T-helper 17 cell (primary cell): ENCODE data around the gene ATP2B2. TPM values are rescaled to one million over a fixed set of nuclear protein-coding genes. Genes with fewer than 3 reads are reported as not detected.

Source experiments
- ATAC-seq: fragments of 150-1000 bp; cut with Tn5 transposase; 2 replicates; pipeline ENCODE4 v1.10.0; 2021; ENCODE audit warnings: mild to moderate bottlenecking, moderate library complexity
- DNase-seq, 3 donors: peaks; one replicate each; pipeline versions ENCODE4 v3.0.0 to v3.0.0-alpha.2; 2020 to 2021
- H3K9me3 ChIP-seq: one replicate; pipeline ENCODE4 v1.7.0; 2013; ENCODE audit warnings: low read length, mild to moderate bottlenecking; ENCODE audit not compliant: control insufficient read depth, poor library complexity, severe bottlenecking
- H3K27ac Mint-ChIP-seq: one replicate; pipeline ENCODE4 v1.8.0; 2022; ENCODE audit warnings: mild to moderate bottlenecking, moderate library complexity, mixed read lengths
- H3K27me3 Mint-ChIP-seq: one replicate; pipeline ENCODE4 v1.8.0; 2022; ENCODE audit warnings: mixed read lengths
- H3K36me3 Mint-ChIP-seq: one replicate; pipeline ENCODE4 v1.8.0; 2022; ENCODE audit warnings: low read depth, mixed read lengths
- H3K4me1 Mint-ChIP-seq: one replicate; pipeline ENCODE4 v1.8.0; 2022; ENCODE audit warnings: mild to moderate bottlenecking, mixed read lengths
- H3K4me3 Mint-ChIP-seq: one replicate; pipeline ENCODE4 v1.8.0; 2022; ENCODE audit warnings: mild to moderate bottlenecking, moderate library complexity, mixed read lengths
- total RNA-seq, 4 donors: library from RNA in 2 of 4; stranded (reverse) in 2 of 4; gene quantifications; one replicate each; pipeline ENCODE4 v1.2.3 and lab custom pipeline; 2022 to 2026

The ATP2B2 gene
- total RNA-seq, 2 donors from 2014 or later, result not detected

- peaks cover 8% of the 10 kb centered on the region for H3K4me1 Mint-ChIP-seq
- H3K36me3 Mint-ChIP-seq, result no peaks in the 10 kb centered on the region
- H3K27me3 Mint-ChIP-seq, result peaks cover 6% of the 10 kb centered on the region
- no peak for DNase-seq
- ATAC-seq, result no peak
- H3K9me3 ChIP-seq, result no peaks in the 10 kb centered on the region
- H3K27ac Mint-ChIP-seq, result no peak overlapping the region
- no peak overlapping the region for H3K4me3 Mint-ChIP-seq
These were observed 103.2 kb downstream of the ATP2B2 start for GRCh38 chr3:10401990-10402761.

GRCh38 chr3:10400749-10401495, 104.5 kb downstream of the ATP2B2 start:
- no peak for ATAC-seq
- no peaks in the 10 kb centered on the region for H3K9me3 ChIP-seq
- Mint-ChIP-seq H3K36me3 (no peaks in the 10 kb centered on the region), H3K27ac (no peak overlapping the region), H3K27me3 (peaks cover 6% of the 10 kb centered on the region), H3K4me3 (no peak overlapping the region), H3K4me1 (peaks cover 17% of the 10 kb centered on the region)
- no peak for DNase-seq

DNA sequence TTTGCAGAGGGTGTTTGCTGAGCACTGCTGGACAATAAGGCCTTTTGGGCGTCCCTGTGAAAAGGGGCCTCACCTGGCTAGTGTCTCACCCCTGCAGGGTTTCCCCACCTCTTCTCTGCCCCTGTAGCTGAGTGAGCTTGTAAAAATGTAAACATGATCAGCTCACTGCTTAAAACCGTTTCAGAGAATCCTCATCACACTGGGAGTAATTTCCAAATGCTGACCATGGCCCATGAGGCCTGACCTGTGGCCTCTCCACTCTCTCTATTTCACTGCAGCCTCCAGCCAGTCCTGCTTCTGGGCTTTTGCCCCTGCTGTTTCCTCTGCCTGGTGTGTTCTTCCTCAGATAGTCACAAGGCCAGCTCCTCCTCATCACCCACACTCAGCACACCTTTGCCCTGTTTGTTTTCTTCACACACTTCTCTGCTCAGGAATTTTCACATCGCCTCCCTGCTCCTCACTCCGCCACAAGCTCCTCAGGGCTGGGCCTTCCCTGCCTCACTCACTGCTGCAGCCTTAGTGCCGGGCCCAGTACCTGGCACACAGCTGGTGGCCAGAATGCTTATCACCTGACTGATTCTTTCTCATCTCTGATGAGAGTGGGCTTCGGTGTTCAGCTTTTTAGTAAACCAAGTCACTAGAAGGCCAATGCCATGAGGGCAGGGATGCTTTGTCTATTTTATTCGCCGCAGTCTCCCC, 105.2 kb downstream of the ATP2B2 start:
- Mint-ChIP-seq H3K4me3 (no peak overlapping the region), H3K27me3 (peaks cover 6% of the 10 kb centered on the region), H3K4me1 (peaks cover 23% of the 10 kb centered on the region), H3K36me3 (no peaks in the 10 kb centered on the region), H3K27ac (no peak overlapping the region)
- H3K9me3 ChIP-seq, result no peaks in the 10 kb centered on the region
- ATAC-seq (no peak), DNase-seq (no peak)

DNA sequence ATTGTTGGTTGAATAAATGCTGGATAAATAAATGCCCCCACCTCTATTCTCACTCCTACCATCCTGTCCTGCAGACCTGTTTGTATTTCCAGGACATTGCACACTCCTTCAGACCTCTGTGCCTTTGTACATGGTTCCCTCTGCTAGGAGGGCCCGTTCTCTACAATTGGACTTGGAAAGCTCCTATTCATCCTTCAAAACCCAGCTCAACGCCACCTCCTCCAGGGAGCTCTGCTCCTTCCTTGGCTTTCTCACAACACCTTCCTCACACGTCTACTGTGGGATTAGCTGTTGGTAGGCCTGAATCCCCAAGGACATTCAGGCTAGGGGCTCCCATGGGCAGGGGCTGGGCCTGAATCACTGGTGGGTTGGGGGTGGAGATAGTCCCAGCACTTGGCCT, 105.8 kb downstream of the ATP2B2 start:
- no peaks in the 10 kb centered on the region for H3K9me3 ChIP-seq
- Mint-ChIP-seq H3K27ac (no peak overlapping the region), H3K4me1 (peaks cover 26% of the 10 kb centered on the region), H3K27me3 (peaks cover 6% of the 10 kb centered on the region), H3K4me3 (no peak overlapping the region), H3K36me3 (no peaks in the 10 kb centered on the region)
- ATAC-seq (no peak), DNase-seq (no peak)

DNA sequence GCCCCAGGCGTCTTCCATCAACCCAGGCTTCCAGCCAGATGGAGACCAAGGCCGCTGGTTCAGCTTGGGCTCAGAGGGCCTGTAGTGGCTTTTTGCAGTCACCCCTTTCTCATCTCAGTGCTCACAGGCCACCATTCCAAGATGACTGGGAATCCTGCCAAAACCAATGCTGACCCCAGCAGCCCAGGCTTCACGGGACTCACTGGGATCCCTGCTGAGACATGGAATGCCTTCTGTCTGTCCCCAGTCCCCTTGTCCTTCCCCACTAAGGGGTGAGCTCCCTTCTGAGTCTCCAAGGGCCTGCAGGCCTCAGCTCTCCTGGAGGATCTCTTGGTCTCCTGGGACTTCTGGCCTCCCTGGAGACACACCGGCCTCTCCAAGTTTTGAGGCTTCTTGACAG, 107.0 kb downstream of the ATP2B2 start:
- Mint-ChIP-seq H3K27ac (no peak overlapping the region), H3K4me1 (peaks cover 26% of the 10 kb centered on the region), H3K36me3 (no peaks in the 10 kb centered on the region), H3K4me3 (no peak overlapping the region), H3K27me3 (peaks cover 6% of the 10 kb centered on the region)
- ATAC-seq, result no peak
- no peaks in the 10 kb centered on the region for H3K9me3 ChIP-seq
- no peak for DNase-seq

GRCh38 chr3:10397879-10398278, 107.5 kb downstream of the ATP2B2 start:
- ATAC-seq (no peak), DNase-seq (no peak)
- Mint-ChIP-seq H3K36me3 (no peaks in the 10 kb centered on the region), H3K27me3 (peaks cover 10% of the 10 kb centered on the region), H3K4me3 (no peak overlapping the region), H3K27ac (no peak overlapping the region), H3K4me1 (peaks cover 26% of the 10 kb centered on the region)
- no peaks in the 10 kb centered on the region for H3K9me3 ChIP-seq

DNA sequence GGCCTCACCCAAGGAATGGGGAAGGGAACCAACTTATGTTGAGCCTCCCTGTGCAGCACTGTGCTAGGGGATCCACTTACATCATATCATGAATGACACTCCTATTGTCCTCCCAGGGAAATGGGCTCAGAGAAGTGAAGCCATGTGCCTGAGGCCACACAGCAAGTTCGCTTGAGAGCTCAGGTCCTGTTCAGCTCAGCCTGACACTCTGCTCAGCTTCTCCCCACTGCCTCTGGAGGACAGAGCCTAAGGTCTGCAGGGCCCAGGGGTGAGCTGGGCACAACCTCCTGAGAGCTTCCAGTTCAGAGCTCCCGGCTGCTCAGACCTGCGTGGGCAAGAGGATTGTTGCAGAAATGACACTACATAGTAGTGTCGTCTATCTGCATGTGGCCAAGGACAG, 108.5 kb downstream of the ATP2B2 start:
- DNase-seq (no peak), ATAC-seq (no peak)
- H3K9me3 ChIP-seq, result no peaks in the 10 kb centered on the region
- Mint-ChIP-seq H3K4me1 (peaks cover 27% of the 10 kb centered on the region), H3K27ac (no peak overlapping the region), H3K4me3 (no peak overlapping the region), H3K36me3 (no peaks in the 10 kb centered on the region), H3K27me3 (peaks cover 12% of the 10 kb centered on the region)

DNA sequence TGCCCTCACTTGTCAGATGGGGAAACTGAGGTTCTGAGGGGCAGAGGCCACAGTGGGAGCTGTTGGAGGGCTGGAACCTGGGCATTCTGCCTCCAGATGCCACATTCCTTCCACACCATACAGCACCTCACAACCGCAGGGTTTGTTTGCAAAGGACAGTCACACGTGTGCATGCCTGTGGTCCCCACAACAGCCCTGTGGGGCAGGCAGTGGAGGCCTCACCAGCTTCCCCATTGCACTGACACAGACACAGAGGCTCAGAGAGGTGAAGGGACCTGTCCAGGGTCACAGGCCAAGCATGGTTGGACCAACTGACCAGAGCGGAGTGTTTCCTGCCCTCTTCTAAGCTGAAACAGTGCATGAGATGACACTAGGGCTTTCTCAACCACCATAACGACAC, 109.3 kb downstream of the ATP2B2 start:
- Mint-ChIP-seq H3K4me3 (no peak overlapping the region), H3K4me1 (peaks cover 30% of the 10 kb centered on the region)
- no peak for DNase-seq

DNA sequence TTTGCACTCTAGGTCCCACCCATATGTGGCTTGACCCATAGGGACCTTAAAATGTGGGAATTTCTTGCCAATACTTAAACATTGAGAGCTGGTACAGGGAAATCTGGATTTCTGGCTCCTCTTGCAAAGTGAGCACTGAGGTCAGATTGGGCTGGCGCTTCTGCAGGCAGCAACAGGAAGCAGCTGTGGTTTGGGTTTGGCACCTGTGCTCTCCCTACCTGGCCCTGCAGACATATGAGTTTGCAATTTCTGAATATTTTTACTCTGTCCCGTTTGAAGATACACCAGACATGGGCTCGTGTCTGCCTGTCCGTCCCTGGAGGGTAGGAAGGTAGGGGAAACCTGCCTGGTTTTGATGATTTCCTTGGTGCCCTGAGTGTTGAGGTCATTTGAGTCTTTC, 109.7 kb downstream of the ATP2B2 start:
- Mint-ChIP-seq H3K27ac (no peak overlapping the region), H3K27me3 (peaks cover 12% of the 10 kb centered on the region), H3K4me3 (peak overlapping the region; percentile 7), H3K4me1 (peaks cover 30% of the 10 kb centered on the region), H3K36me3 (no peaks in the 10 kb centered on the region)
- ATAC-seq, result peak; percentile 52
- no peak for DNase-seq
- no peaks in the 10 kb centered on the region for H3K9me3 ChIP-seq

More for the DNA sequence above, 109.3 kb downstream of the ATP2B2 start:
- Mint-ChIP-seq H3K27me3 (peaks cover 12% of the 10 kb centered on the region), H3K36me3 (no peaks in the 10 kb centered on the region), H3K27ac (no peak overlapping the region)
- no peaks in the 10 kb centered on the region for H3K9me3 ChIP-seq
- ATAC-seq, result no peak

- DNase-seq (no peak), ATAC-seq (no peak)
- Mint-ChIP-seq H3K4me3 (no peak overlapping the region), H3K36me3 (no peaks in the 10 kb centered on the region), H3K27ac (peak overlapping the region; percentile 14), H3K27me3 (peaks cover 12% of the 10 kb centered on the region), H3K4me1 (peaks cover 28% of the 10 kb centered on the region)
- H3K9me3 ChIP-seq, result no peaks in the 10 kb centered on the region
These were observed 110.2 kb downstream of the ATP2B2 start for GRCh38 chr3:10395196-10395595.

DNA sequence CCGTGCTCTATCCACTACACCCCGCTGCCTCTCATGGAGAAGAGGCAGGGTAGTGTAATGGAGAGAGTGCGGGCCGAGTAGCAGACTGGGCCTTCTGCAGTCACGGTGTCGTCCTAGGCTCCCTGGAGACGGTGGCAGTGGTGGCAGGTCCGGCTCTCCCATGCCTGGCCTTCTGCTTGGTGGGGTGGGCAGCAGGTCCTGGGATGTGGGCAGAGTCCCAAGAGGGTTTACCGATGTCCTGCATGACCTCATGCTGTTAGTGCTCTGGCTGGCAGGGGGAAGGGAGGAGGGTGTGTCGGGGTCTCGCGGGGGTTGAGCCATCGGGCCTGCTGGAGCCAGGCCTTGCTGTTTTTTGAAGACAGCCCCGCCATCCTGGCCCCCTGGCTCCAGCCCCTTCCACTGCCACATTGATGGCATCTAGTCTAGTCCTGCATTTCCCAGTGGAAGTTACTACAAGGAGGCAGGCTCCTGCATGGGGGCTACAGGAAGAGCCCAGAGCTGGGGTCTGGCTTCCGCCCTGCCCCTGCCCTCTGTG, 110.8 kb downstream of the ATP2B2 start:
- ATAC-seq (no peak), DNase-seq (no peak)
- no peak overlapping the region for H3K4me3 Mint-ChIP-seq
- peak overlapping the region; percentile 14 for H3K27ac Mint-ChIP-seq
- peaks cover 12% of the 10 kb centered on the region for H3K27me3 Mint-ChIP-seq
- H3K4me1 Mint-ChIP-seq, result peaks cover 31% of the 10 kb centered on the region
- H3K36me3 Mint-ChIP-seq, result no peaks in the 10 kb centered on the region
- no peaks in the 10 kb centered on the region for H3K9me3 ChIP-seq

GRCh38 chr3:10393514-10393913, 111.9 kb downstream of the ATP2B2 start:
- Mint-ChIP-seq H3K4me1 (peaks cover 31% of the 10 kb centered on the region), H3K4me3 (no peak overlapping the region), H3K27me3 (peaks cover 12% of the 10 kb centered on the region), H3K27ac (no peak overlapping the region), H3K36me3 (no peaks in the 10 kb centered on the region)
- no peaks in the 10 kb centered on the region for H3K9me3 ChIP-seq
- DNase-seq (no peak), ATAC-seq (no peak)

- peaks cover 7% of the 10 kb centered on the region for H3K27me3 Mint-ChIP-seq
- DNase-seq (no peak), ATAC-seq (no peak)
- no peaks in the 10 kb centered on the region for H3K9me3 ChIP-seq
- no peaks in the 10 kb centered on the region for H3K36me3 Mint-ChIP-seq
- H3K4me3 Mint-ChIP-seq, result no peak overlapping the region
- peaks cover 31% of the 10 kb centered on the region for H3K4me1 Mint-ChIP-seq
- no peak overlapping the region for H3K27ac Mint-ChIP-seq
These were observed 112.4 kb downstream of the ATP2B2 start for GRCh38 chr3:10392906-10393461.
